ENCODE measurements around the gene F12. TPM values are rescaled to one million over a fixed set of nuclear protein-coding genes. Genes with fewer than 3 reads are reported as not detected.

F12 gene
- total RNA-seq, 1 donor from 2014 or later = 3.9 TPM

- DNase-seq = no peak
These were observed 54.7 kb downstream of the F12 start for GRCh38 chr5:177354711-177355110.

- DNase-seq = no peak
These were observed 55.1 kb downstream of the F12 start for GRCh38 chr5:177354256-177354655.

GRCh38 chr5:177353093-177353492 lies 56.3 kb downstream of the F12 start:
- DNase-seq = no peak

Other genes with a start within 250 kb of the F12 start
- gene RAB24, start 105.8 kb downstream of the F12 start, total RNA-seq = 16.1 TPM
- gene PRELID1, start 105.8 kb downstream of the F12 start, total RNA-seq = 34.6 TPM
- gene MXD3, start 97.7 kb downstream of the F12 start, total RNA-seq = 4.4 TPM
- gene LMAN2, start 57.9 kb downstream of the F12 start, total RNA-seq = 73.5 TPM
- gene RGS14, start 51.6 kb downstream of the F12 start, total RNA-seq = 4.4 TPM
- not detected for gene SLC34A1, start 25.1 kb downstream of the F12 start, total RNA-seq
- not detected for gene PFN3, start 8.9 kb downstream of the F12 start, total RNA-seq
- gene GRK6, start 17.1 kb upstream of the F12 start, total RNA-seq = 14.0 TPM
- 11.7 TPM for gene PRR7, start 37.2 kb upstream of the F12 start, total RNA-seq
- gene DBN1, start 64.1 kb upstream of the F12 start, total RNA-seq = 170 TPM
- 7.8 TPM for gene PDLIM7, start 88.0 kb upstream of the F12 start, total RNA-seq
- gene DOK3, start 100.3 kb upstream of the F12 start, total RNA-seq = 3.0 TPM
- gene DDX41, start 107.4 kb upstream of the F12 start, total RNA-seq = 63.5 TPM
- 32.1 TPM for gene FAM193B, start 145.0 kb upstream of the F12 start, total RNA-seq
- gene TMED9, start 182.6 kb upstream of the F12 start, total RNA-seq = 24.6 TPM
- 15.8 TPM for gene B4GALT7, start 190.6 kb upstream of the F12 start, total RNA-seq

Measured in occipital lobe (tissue), 2 donors.